AG08396 (cell line): Measurements from ENCODE around the gene PRMT1.
"Not testable (repeated sequence)": the region's sequence is repeated elsewhere in the genome, so short reads cannot be mapped to it uniquely, and the experiment has no call there.

ENCODE experiments used
- DNase-seq: peaks from one replicate; pipeline ENCODE4 v3.0.0; 2012; ENCODE audit warnings: low spot score, mixed read lengths

The PRMT1 gene

DNA sequence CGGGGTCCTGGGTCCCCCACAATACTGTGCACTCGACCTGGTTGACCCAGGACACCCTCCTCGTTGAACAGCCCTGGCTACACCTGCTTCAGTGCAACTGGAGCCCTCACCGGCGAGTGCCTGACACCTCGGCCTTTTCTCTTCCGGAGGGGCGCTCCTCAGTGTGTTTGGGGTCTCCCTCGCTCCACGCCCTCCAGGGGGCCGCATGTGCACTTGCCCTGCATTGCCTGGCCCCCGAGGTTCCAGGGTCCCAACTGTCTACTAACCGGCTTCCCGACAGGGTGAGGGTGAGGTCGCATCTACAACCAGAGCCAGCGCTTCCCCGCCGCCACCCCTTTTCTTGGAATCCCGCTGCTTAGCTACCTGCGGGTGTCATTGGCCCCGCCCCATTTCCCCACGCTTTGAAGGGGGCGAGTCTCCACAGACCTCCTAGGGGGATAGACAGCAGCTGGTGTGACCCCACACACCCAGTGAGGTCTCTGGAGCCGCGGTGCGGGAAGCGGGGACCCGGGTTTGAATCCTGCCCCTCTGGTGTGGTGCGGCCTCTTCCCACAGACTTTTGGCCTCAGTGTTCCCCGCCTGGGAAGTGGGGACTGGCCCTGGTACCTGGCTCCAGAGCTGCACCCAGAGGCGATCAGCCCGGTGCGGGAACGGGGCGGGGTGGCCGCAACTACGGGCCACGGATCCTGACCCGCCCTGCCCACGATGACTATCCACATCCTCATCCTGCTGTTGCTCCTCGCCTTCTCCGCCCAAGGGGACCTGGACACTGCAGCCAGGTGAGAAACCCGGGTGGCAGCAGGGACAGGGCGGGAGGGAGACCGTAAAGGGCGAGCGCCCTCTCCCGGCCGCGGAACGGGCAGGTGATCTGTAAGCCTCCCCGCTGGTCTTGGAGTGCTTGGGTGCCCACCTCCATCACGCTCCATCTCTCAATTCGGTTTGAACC, 12.3 kb downstream of the PRMT1 start, which contains the start of gene ADM5:
Gene ADM5, plus strand, starts transcription at position 462 of the 946 bp plus-strand sequence. Its CDS starts 244 bp downstream, at position 706.
- peak; percentile 46 for DNase-seq

GRCh38 chr19:49690079-49690655, 13.1 kb downstream of the PRMT1 start:
- DNase-seq: no peak

GRCh38 chr19:49690656-49691242, 13.7 kb downstream of the PRMT1 start, which contains the start of gene CPT1C:
TSS of gene CPT1C (plus strand) at chr19:49691116. CDS start at chr19:49692253, 1,137 bp downstream.
- peak; percentile 96 for DNase-seq

GRCh38 chr19:49691243-49692146, 14.4 kb downstream of the PRMT1 start:
- DNase-seq: peak; percentile 95

DNA sequence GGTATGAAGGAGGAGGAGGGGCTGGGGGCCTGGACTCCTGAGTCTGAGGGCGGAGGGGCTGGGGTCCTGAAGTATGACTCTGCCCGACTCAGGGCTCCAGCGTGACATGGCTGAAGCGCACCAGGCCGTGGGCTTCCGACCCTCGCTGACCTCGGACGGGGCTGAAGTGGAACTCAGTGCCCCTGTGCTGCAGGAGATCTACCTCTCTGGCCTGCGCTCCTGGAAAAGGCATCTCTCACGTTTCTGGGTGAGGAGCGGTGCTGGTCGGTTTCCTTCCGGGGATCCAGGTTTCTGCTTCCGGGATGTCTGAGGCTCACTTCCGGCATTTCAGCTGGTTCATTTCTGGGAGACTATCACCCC, 15.1 kb downstream of the PRMT1 start:
- DNase-seq: no peak

DNA sequence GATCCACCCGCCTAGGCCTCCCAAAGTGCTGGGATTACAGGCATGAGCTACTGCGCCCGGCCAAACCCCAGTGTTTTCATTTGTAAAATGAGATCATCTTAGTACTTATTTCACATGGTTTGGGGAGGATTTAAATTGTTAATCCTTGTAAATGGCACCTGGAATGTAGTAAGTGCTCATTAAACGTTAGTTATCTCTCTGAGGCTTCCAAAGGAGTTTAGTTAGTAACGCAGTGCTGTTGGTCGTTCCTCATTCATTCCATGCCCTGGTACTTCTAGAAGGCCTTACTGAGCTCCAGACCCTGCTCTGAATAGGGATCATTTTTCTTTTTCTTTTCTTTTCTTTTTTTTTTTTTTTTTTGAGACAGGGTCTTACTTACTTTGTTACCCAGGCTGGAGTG, 19.0 kb downstream of the PRMT1 start:
- no peak for DNase-seq

DNA sequence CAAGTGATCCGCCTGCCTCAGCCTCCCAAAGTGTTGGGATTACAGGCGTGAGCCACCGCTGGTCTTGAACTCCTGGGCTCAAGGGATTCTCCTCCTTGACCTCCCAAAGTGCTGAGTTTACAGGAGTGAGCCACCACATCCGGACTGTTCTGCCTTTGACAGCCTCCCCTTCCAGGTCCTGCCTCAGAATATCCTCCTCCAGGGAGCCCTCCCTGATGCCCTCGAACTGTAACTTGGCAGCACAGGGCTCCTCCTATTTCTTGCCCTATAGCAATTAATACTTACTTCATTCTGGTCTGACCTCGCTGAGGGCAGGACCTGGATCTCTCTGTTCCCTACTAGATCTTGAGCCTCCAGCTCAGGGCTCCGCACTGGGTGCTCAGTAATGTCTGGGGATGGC, 19.8 kb downstream of the PRMT1 start:
- no peak for DNase-seq

DNA sequence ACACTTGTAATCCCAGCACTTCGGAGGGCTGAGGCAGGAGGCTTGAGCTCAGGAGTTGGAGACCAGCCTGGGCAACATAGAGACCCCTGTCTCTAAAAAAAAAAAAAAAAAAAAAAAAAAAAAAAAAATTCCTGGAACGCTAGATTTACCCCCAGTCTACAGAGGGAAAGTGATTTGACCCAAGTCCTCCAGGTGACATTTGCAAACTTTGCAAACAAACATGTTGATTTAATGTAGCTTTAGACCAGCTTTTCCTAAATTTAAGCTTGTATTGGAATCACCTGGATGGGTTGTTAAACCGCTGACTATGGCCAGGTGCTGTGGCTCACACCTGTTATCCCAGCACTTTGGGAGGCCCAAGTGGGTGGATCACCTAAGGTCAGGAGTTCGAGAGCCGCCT, 22.3 kb downstream of the PRMT1 start:
- DNase-seq: no peak

GRCh38 chr19:49700563-49700962, 23.5 kb downstream of the PRMT1 start:
- no peak for DNase-seq

GRCh38 chr19:49701271-49701786, 24.3 kb downstream of the PRMT1 start:
- no peak for DNase-seq

GRCh38 chr19:49704888-49705642, 28.0 kb downstream of the PRMT1 start:
- no peak for DNase-seq

- DNase-seq: no peak
These were observed 28.8 kb downstream of the PRMT1 start for GRCh38 chr19:49705919-49706318.

GRCh38 chr19:49710372-49710951, 33.4 kb downstream of the PRMT1 start:
- DNase-seq: peak; percentile 49

DNA sequence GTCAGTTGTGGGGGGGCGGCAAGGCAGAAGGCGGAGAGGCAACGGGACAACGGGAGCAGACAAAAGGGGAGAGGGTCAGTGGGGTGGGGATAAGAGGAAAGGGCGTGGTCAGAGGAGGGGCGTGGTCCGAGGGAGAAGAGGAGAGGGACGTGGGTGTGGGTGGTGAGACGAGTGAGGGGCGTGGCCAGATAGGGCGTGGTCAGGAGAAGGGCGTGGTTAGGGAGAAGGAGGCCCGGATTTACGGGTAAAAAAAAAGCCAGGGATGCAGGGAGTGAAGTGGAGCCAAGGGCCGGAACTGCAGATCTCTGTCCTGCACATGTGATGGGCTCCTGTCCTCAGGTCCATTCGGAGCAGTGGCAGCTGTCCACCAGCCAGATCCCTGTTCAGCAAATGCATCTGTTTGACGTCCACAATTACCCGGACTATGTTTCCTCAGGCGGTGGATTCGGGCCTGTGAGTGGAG, 35.4 kb downstream of the PRMT1 start:
- no peak for DNase-seq

DNA sequence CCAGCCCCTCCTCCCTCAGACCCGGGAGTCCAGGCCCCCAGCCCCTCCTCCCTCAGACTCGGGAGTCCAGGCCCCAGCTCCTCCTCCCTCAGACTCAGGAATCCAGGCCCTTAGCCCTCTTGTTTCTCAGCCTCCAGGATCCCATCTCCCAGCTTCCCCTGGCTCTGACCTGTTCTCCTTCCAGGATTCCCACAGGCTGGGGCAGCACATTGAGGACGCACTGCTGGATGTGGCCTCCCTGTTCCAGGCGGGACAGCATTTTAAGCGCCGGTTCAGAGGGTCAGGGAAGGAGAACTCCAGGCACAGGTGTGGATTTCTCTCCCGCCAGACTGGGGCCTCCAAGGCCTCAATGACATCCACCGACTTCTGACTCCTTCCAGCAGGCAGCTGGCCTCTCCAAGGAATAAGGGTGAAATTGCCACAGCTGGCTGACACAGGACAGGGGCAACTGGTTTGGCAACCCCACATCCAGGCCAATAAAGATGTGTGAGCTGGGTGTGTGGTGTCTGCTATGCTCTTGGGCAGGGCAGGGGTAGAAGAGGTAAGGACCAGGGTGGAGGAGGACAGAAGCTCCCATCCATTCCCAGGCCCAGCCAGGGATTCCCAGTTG, 36.3 kb downstream of the PRMT1 start:
- DNase-seq: no peak

GRCh38 chr19:49716154-49716553, 39.1 kb downstream of the PRMT1 start:
- no peak for DNase-seq

DNA sequence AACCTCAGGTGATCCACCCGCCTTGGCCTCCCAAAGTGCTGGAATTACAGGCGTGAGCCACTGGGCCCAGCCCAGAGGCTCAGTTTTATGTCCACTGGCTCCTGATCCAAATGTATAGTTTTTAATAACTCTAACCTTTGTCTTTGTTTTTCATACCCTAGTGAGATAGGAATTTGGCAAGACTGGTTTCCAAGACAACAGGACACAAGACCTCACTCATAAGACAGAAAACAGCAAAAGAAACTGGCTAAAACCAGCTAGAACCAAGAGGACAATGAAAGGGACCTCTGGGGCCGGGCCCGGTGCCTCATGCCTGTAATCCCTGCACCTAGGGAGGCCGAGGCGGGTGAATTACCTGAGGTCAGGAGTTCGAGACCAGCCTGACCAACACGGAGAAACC, 41.4 kb downstream of the PRMT1 start:
- no peak for DNase-seq

DNA sequence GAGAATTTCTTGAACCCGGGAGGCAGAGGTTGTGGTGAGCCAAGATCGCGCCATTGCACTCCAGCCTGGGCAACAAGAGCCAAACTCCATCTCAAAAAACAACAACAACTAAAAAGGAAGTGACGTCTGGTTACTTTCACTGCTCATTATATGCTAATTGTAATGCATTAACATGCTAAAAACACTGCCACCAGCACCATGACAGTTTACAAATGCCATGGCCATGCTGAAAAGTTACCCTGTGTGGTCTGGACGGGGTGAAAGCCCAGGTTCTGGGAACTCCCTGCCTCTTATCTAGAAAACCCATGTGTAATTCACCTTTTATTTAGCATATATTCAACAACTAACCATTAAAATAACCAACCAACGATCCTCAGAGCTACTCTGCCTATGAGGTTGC, 41.9 kb downstream of the PRMT1 start:
- no peak for DNase-seq

- DNase-seq: not testable (repeated sequence)
These were observed 42.3 kb downstream of the PRMT1 start for GRCh38 chr19:49719420-49719819.
